ENCODE measurements around the gene LMO7.

The LMO7 gene

DNA sequence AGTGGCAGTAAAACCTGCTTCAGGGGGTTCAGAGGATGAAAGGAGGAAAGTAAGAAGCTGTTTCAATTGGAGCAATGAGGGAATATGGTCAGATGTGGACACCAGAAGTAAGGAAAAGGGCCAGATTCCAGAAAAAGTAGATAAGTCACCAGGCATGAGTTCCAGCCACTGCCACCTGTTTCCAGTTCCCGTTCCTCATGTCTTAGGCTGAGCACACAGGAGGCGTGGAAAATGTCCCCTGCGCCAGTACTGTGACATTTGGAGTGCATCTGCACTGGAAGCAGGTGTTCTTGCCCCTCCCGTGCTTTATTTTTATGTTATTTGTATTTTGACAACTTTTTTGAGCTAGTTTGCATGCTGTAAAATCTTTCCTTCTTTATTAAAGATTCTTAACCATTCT lies 25.3 kb downstream of the LMO7 start:
- H3K4me3 ChIP-seq (replicated peaks; ENCODE audit: insufficient read depth, low read length): no peak overlapping the region
- DNase-seq (ENCODE audit: low read depth in 1 of 2, low spot score in 1 of 2): no peak
- TF ChIP-seq, protein P1, sequence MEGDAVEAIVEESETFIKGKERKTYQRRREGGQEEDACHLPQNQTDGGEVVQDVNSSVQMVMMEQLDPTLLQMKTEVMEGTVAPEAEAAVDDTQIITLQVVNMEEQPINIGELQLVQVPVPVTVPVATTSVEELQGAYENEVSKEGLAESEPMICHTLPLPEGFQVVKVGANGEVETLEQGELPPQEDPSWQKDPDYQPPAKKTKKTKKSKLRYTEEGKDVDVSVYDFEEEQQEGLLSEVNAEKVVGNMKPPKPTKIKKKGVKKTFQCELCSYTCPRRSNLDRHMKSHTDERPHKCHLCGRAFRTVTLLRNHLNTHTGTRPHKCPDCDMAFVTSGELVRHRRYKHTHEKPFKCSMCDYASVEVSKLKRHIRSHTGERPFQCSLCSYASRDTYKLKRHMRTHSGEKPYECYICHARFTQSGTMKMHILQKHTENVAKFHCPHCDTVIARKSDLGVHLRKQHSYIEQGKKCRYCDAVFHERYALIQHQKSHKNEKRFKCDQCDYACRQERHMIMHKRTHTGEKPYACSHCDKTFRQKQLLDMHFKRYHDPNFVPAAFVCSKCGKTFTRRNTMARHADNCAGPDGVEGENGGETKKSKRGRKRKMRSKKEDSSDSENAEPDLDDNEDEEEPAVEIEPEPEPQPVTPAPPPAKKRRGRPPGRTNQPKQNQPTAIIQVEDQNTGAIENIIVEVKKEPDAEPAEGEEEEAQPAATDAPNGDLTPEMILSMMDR (IDR thresholded peaks at IDR 0.05; ENCODE audit: insufficient read depth, low read length): no peak
- TF ChIP-seq SPI1 (IDR thresholded peaks at IDR 0.05; ENCODE audit: borderline replicate concordance, low read depth) (no peak), GABPA (IDR thresholded peaks at IDR 0.05; ENCODE audit: low read depth) (no peak), POLR2AphosphoS5 (IDR thresholded peaks at IDR 0.05; ENCODE audit: low read depth) (no peak)
- TF ChIP-seq, protein P2, sequence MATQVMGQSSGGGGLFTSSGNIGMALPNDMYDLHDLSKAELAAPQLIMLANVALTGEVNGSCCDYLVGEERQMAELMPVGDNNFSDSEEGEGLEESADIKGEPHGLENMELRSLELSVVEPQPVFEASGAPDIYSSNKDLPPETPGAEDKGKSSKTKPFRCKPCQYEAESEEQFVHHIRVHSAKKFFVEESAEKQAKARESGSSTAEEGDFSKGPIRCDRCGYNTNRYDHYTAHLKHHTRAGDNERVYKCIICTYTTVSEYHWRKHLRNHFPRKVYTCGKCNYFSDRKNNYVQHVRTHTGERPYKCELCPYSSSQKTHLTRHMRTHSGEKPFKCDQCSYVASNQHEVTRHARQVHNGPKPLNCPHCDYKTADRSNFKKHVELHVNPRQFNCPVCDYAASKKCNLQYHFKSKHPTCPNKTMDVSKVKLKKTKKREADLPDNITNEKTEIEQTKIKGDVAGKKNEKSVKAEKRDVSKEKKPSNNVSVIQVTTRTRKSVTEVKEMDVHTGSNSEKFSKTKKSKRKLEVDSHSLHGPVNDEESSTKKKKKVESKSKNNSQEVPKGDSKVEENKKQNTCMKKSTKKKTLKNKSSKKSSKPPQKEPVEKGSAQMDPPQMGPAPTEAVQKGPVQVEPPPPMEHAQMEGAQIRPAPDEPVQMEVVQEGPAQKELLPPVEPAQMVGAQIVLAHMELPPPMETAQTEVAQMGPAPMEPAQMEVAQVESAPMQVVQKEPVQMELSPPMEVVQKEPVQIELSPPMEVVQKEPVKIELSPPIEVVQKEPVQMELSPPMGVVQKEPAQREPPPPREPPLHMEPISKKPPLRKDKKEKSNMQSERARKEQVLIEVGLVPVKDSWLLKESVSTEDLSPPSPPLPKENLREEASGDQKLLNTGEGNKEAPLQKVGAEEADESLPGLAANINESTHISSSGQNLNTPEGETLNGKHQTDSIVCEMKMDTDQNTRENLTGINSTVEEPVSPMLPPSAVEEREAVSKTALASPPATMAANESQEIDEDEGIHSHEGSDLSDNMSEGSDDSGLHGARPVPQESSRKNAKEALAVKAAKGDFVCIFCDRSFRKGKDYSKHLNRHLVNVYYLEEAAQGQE (IDR thresholded peaks at IDR 0.05; ENCODE audit: insufficient replicate concordance, low read depth): no peak
- H3K27me3 ChIP-seq (ENCODE audit: insufficient read depth, poor library complexity, severe bottlenecking): no peaks in the 10 kb centered on the region
- H3K27ac ChIP-seq (replicated peaks): no peak overlapping the region

DNA sequence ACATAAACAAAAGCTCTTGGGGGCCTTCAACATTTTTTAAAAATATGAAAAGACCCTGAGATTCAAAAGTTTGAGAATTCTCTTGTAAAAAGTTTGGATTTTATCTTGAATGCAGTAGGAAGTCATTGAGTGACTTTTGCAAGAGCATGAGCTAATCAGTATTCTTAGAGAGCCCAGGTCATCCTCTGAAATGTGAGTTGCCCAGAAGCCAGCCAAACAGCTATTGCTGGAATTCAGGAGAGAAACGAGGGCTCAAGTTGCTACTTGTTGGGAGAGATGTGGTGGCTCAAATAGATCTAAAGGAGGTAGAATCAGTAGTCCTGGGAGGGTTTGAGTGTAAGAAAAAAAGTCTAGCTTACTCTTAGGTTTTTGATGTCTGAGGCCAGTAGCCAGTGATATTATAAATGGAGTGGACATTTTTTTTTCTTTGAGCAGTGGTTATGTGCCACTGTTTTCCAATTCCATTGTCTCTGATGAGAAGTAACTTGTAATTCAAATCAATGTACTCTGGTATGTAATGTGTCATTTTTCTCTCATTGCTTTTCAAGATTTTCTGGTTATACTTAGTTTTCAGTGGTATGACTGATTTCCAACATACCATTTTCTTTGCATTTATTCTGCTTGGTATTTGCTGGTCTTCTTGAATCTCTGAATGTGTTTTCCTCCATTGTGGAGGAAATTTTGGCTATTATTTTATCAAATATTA lies 30.7 kb downstream of the LMO7 start:
- TF ChIP-seq, protein P2 (IDR thresholded peaks at IDR 0.05; ENCODE audit: insufficient replicate concordance, low read depth): no peak
- TF ChIP-seq, protein P1 (IDR thresholded peaks at IDR 0.05; ENCODE audit: insufficient read depth, low read length): no peak
- no peak for TF ChIP-seq SPI1 (IDR thresholded peaks at IDR 0.05; ENCODE audit: borderline replicate concordance, low read depth)
- no peak for TF ChIP-seq GABPA (IDR thresholded peaks at IDR 0.05; ENCODE audit: low read depth)
- no peak for TF ChIP-seq POLR2AphosphoS5 (IDR thresholded peaks at IDR 0.05; ENCODE audit: low read depth)
- no peak overlapping the region for H3K27ac ChIP-seq (replicated peaks)
- H3K4me3 ChIP-seq (replicated peaks; ENCODE audit: insufficient read depth, low read length): no peak overlapping the region
- H3K27me3 ChIP-seq (ENCODE audit: insufficient read depth, poor library complexity, severe bottlenecking): no peaks in the 10 kb centered on the region
- no peak for DNase-seq (ENCODE audit: low read depth in 1 of 2, low spot score in 1 of 2)

DNA sequence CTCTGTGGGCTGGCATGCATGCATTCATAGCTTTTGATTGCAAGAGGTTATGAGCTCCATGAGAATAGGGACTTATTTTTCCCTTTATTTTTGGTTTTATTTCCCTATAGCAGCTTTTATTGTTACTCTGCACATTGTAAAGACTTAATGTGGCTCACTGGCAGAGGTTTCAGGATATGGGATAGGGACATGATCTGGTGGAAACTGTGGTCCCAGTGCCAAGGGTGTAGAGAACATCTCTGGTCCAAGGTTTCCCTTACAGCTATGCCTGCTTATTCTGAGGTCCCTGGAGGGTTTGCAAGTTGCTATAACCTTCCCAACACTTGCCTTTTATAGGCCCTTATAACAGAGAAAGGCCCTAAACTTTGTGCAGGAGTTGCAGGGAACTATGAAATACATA lies 33.6 kb downstream of the LMO7 start:
- no peak overlapping the region for H3K27ac ChIP-seq (replicated peaks)
- TF ChIP-seq, protein P2 (IDR thresholded peaks at IDR 0.05; ENCODE audit: insufficient replicate concordance, low read depth): no peak
- TF ChIP-seq GABPA (IDR thresholded peaks at IDR 0.05; ENCODE audit: low read depth) (no peak), SPI1 (IDR thresholded peaks at IDR 0.05; ENCODE audit: borderline replicate concordance, low read depth) (no peak), POLR2AphosphoS5 (IDR thresholded peaks at IDR 0.05; ENCODE audit: low read depth) (no peak)
- TF ChIP-seq, protein P1 (IDR thresholded peaks at IDR 0.05; ENCODE audit: insufficient read depth, low read length): no peak

More for the DNA sequence above, 33.6 kb downstream of the LMO7 start:
- DNase-seq (ENCODE audit: low read depth in 1 of 2, low spot score in 1 of 2): no peak
- H3K27me3 ChIP-seq (ENCODE audit: insufficient read depth, poor library complexity, severe bottlenecking): no peaks in the 10 kb centered on the region
- no peak overlapping the region for H3K4me3 ChIP-seq (replicated peaks; ENCODE audit: insufficient read depth, low read length)
